Stimulated activated naive B cell treated with anti-CD40 and anti-IgM and Interleukin-4, amounts not matched to agents 10 μg/mL and 1 μg/mL and 100 μg/mL, for 72 hours (primary cell): ENCODE data around the gene BCOR.

ENCODE experiments used
- ATAC-seq, 2 donors: fragments of 150-1000 bp; cut with Tn5 transposase; replicated peaks; 2 replicates each; pipeline ENCODE4 v1.10.0; 2021; ENCODE audit warnings: moderate library complexity in 1 of 2
- DNase-seq: peaks from one replicate; pipeline ENCODE4 v3.0.0; 2021
- H3K27ac Mint-ChIP-seq: one replicate; pipeline ENCODE4 v1.8.0; 2022; ENCODE audit warnings: mild to moderate bottlenecking, mixed read lengths
- H3K27me3 Mint-ChIP-seq, 2 donors: one replicate each; pipeline ENCODE4 v1.8.0; 2022; ENCODE audit warnings: mixed read lengths in 2 of 2
- H3K36me3 Mint-ChIP-seq, 2 donors: one replicate each; pipeline ENCODE4 v1.8.0; 2022; ENCODE audit warnings: mixed read lengths in 2 of 2, mild to moderate bottlenecking in 1 of 2
- H3K4me1 Mint-ChIP-seq, 2 donors: one replicate each; pipeline ENCODE4 v1.8.0; 2022; ENCODE audit warnings: mixed read lengths in 2 of 2, mild to moderate bottlenecking in 1 of 2
- H3K4me3 Mint-ChIP-seq, 2 donors: one replicate each; pipeline ENCODE4 v1.8.0; 2022; ENCODE audit warnings: mild to moderate bottlenecking in 2 of 2, mixed read lengths in 2 of 2, moderate library complexity in 1 of 2
- H3K9me3 Mint-ChIP-seq, 2 donors: one replicate each; pipeline ENCODE4 v1.8.0; 2022; ENCODE audit warnings: mixed read lengths in 2 of 2, mild to moderate bottlenecking in 1 of 2

The BCOR gene

DNA sequence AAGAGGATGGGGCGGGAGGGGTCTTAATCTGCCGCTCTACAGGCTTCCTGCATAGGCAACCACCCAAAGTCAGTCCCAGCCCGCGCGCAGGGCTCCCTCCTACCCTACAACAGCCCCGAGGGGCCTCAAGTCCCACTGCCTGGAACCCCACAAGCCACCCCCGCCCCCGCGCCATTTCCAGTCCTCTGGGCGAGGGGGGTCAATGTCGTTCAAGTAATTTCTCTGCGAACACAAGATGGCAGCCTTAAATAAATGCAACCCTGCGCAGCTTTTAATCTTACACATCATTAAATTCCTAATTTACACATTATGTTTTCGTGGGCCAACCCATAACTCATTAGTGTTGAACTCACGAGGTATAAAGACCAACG lies 92.9 kb downstream of the BCOR start:
- H3K27ac Mint-ChIP-seq = no peak overlapping the region
- DNase-seq = no peak
- no peaks in the 10 kb centered on the region for H3K9me3 Mint-ChIP-seq
- H3K36me3 Mint-ChIP-seq = peaks cover 0 to 3% of the 10 kb centered on the region in 2 donors
- peaks cover 11 to 49% of the 10 kb centered on the region in 2 donors for H3K4me1 Mint-ChIP-seq
- H3K27me3 Mint-ChIP-seq = peaks cover 40 to 53% of the 10 kb centered on the region in 2 donors
- peak overlapping the region; percentile 14 to 25 for H3K4me3 Mint-ChIP-seq
- no peak for ATAC-seq

DNA sequence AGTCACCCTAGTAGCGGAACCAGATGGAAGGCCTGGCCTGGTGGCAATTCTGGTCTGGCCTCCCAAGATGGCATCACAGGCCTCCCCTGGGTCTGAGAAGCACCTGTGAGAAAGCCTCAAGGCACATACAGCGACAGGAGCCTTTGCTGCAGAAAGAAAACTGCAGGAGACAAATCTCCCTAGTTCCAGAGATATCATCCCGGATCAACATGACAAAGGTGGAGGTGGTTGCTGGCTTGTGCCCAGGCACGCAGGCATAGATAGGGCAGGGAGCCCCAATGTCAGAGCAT lies 93.6 kb downstream of the BCOR start:
- Mint-ChIP-seq H3K4me3 (no peak overlapping the region), H3K36me3 (peaks cover 0 to 3% of the 10 kb centered on the region in 2 donors), H3K27ac (no peak overlapping the region), H3K27me3 (peaks cover 40 to 49% of the 10 kb centered on the region in 2 donors), H3K4me1 (peaks cover 7 to 43% of the 10 kb centered on the region in 2 donors), H3K9me3 (no peaks in the 10 kb centered on the region)
- DNase-seq (no peak), ATAC-seq (no peak)

DNA sequence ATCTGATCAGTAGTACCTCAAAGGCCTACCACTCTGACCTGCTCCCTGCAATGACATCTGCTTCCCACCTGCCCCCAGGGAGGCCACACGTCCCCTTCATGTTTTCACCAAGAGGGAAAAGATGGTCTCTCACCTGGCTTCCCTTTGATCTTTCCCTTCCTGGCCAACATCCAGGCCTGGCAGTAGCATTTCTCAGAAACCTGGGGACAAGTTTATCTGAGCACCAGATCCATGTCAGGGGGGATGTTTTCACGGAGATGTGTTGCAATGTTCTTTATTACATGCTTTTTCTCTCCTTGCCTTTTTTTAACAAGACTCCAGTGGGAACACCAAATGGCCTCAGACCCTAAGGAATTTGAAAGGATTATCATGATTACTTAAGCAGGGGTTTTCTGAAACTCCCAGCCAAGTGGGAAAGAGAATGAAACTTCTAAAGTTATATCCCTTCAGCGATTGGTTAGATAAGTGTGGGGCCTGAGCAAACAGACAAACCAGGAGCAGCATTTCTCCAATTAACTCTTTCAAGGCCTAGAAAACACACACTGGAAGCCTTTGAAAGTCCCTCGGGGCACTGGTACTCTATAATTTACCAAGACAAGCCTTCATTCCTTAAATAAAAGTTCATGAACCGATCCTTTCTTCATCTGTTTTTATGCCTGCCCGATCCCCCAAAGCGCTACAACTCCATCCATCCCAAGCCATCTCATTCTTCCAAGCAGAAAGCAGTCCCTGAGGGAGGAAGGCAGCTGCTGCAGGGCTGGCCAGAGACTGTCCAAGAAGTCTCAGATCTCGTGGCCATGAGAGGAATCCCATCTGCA lies 94.1 kb downstream of the BCOR start:
- DNase-seq (no peak), ATAC-seq (no peak)
- peaks cover 46 to 50% of the 10 kb centered on the region in 2 donors for H3K27me3 Mint-ChIP-seq
- H3K27ac Mint-ChIP-seq = no peak overlapping the region
- H3K9me3 Mint-ChIP-seq = no peaks in the 10 kb centered on the region
- peaks cover 0 to 3% of the 10 kb centered on the region in 2 donors for H3K36me3 Mint-ChIP-seq
- no peak overlapping the region for H3K4me3 Mint-ChIP-seq
- peaks cover 5 to 38% of the 10 kb centered on the region in 2 donors for H3K4me1 Mint-ChIP-seq

DNA sequence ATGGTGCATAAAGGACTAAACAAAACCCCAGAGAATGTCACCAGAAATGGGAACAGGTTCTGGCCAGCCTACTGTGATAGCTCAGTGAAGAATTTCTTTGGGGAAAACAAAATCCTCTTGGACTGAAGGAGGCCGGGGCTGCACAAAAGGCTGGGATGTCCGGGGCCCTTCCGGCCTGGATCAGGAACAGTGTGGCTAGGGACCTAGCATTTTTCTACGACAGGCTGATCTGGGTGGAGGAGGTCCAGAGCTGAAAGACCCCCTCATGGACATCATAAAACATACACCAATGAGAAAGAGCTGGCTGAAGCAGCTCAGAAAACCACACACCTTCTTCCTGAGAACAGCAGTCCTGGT lies 94.7 kb downstream of the BCOR start:
- DNase-seq = no peak

More for the DNA sequence above, 94.7 kb downstream of the BCOR start:
- ATAC-seq = no peak
- Mint-ChIP-seq H3K27me3 (peaks cover 44 to 46% of the 10 kb centered on the region in 2 donors), H3K9me3 (no peaks in the 10 kb centered on the region), H3K4me3 (no peak overlapping the region), H3K36me3 (peaks cover 0 to 3% of the 10 kb centered on the region in 2 donors), H3K27ac (no peak overlapping the region), H3K4me1 (peaks cover 5 to 32% of the 10 kb centered on the region in 2 donors)
